SK-N-SH treated with all-trans-retinoic acid at 6 μM for 48 hours (cell line): Measurements from ENCODE around the gene SLC22A23.

ENCODE experiments used
- ATAC-seq: fragments of 200-7000 bp; cut with Tn5 transposase; 3 replicates; pipeline ENCODE4 v1.9.1; 2020; ENCODE audit warnings: mild to moderate bottlenecking, moderate library complexity
- ARNTL ChIP-seq: fragments of 450-650 bp; formaldehyde crosslinking; IDR thresholded peaks from 2 replicates; pipeline ENCODE4 v1.5.0; 2020; ENCODE audit warnings: low read depth, mild to moderate bottlenecking, moderate library complexity, borderline replicate concordance
- BACH2 ChIP-seq: fragments of 250-450 bp; sonication (Bioruptor Pico); IDR thresholded peaks from 2 replicates; pipeline ENCODE4 v1.9.0; 2021; ENCODE audit warnings: mild to moderate bottlenecking, borderline replicate concordance
- CSDC2 ChIP-seq: fragments of 250-450 bp; sonication (Bioruptor Pico); IDR thresholded peaks from 2 replicates; pipeline ENCODE4 v1.5.0; 2020; ENCODE audit warnings: mild to moderate bottlenecking, moderate library complexity
- ESRRG ChIP-seq: fragments of 250-450 bp; sonication (Bioruptor Pico); IDR thresholded peaks from 2 replicates; pipeline ENCODE4 v1.6.1; 2021; ENCODE audit warnings: mild to moderate bottlenecking
- GLIS3 ChIP-seq: fragments of 250-450 bp; sonication (Bioruptor Pico); IDR thresholded peaks from 2 replicates; pipeline ENCODE4 v1.5.0; 2020; ENCODE audit warnings: mild to moderate bottlenecking, moderate library complexity
- ISL1 ChIP-seq: fragments of 250-450 bp; sonication (Bioruptor Pico); IDR thresholded peaks from 2 replicates; pipeline ENCODE4 v2.1.2; 2022; ENCODE audit warnings: mild to moderate bottlenecking, moderate library complexity
- OSR1 ChIP-seq: fragments of 250-450 bp; sonication (Bioruptor Pico); IDR thresholded peaks from 2 replicates; pipeline ENCODE4 v1.8.0; 2022; ENCODE audit warnings: moderate library complexity, mild to moderate bottlenecking, inconsistent platforms
- PPARA ChIP-seq: fragments of 250-450 bp; sonication (Bioruptor Pico); IDR thresholded peaks from 2 replicates; pipeline ENCODE4 v1.5.0; 2020; ENCODE audit warnings: mild to moderate bottlenecking, borderline replicate concordance
- RARB ChIP-seq: fragments of 250-450 bp; sonication (Bioruptor Pico); IDR thresholded peaks from 2 replicates; pipeline ENCODE4 v1.8.0; 2021; ENCODE audit warnings: mild to moderate bottlenecking, moderate library complexity
- SNAI2 ChIP-seq: fragments of 250-450 bp; sonication (Bioruptor Pico); IDR thresholded peaks from 2 replicates; pipeline ENCODE4 v1.5.0; 2020; ENCODE audit warnings: mild to moderate bottlenecking, moderate library complexity
- TCF4 ChIP-seq: fragments of 250-450 bp; sonication (Bioruptor Pico); IDR thresholded peaks from 2 replicates; pipeline ENCODE4 v1.8.0; 2021; ENCODE audit warnings: mild to moderate bottlenecking, moderate library complexity, borderline replicate concordance
- TOX ChIP-seq: fragments of 250-450 bp; sonication (Bioruptor Pico); IDR thresholded peaks from 2 replicates; pipeline ENCODE4 v1.8.0; 2021; ENCODE audit warnings: mild to moderate bottlenecking, moderate library complexity, borderline replicate concordance
- ZFP3 ChIP-seq: fragments of 250-450 bp; sonication (Bioruptor Pico); IDR thresholded peaks from 2 replicates; pipeline ENCODE4 v1.5.0; 2020; ENCODE audit warnings: mild to moderate bottlenecking, moderate library complexity
- ZFP30 ChIP-seq: fragments of 450-650 bp; formaldehyde crosslinking; IDR thresholded peaks from 2 replicates; pipeline ENCODE4 v1.5.0; 2022; ENCODE audit warnings: mild to moderate bottlenecking, moderate library complexity
- ZNF565 ChIP-seq: fragments of 450-650 bp; formaldehyde crosslinking; conservative IDR thresholded peaks from 2 replicates; pipeline ENCODE4 v1.5.0; 2020; ENCODE audit warnings: low read depth, mild to moderate bottlenecking, moderate library complexity
- ZNF70 ChIP-seq: fragments of 450-650 bp; formaldehyde crosslinking; IDR thresholded peaks from 2 replicates; pipeline ENCODE4 v1.5.0; 2020; ENCODE audit warnings: mild to moderate bottlenecking, moderate library complexity
- ZNF8 ChIP-seq: fragments of 450-650 bp; formaldehyde crosslinking; IDR thresholded peaks from 2 replicates; pipeline ENCODE4 v1.5.0; 2020; ENCODE audit warnings: mild to moderate bottlenecking, moderate library complexity
- TF ChIP-seq, protein P1 (sequence below): fragments of 250-450 bp; sonication (Bioruptor Pico); IDR thresholded peaks from 2 replicates; pipeline ENCODE4 v1.5.1; 2021; ENCODE audit warnings: mild to moderate bottlenecking, moderate library complexity
- TF ChIP-seq, protein P2 (sequence below): fragments of 250-450 bp; sonication (Bioruptor Pico); IDR thresholded peaks from 2 replicates; pipeline ENCODE4 v1.8.0; 2021; ENCODE audit warnings: low read depth, mild to moderate bottlenecking, moderate library complexity, borderline replicate concordance
- TF ChIP-seq, protein P3 (sequence below): fragments of 250-450 bp; sonication (Bioruptor Pico); IDR thresholded peaks from 2 replicates; pipeline ENCODE4 v1.8.0; 2020; ENCODE audit warnings: mild to moderate bottlenecking, moderate library complexity, borderline replicate concordance
- TF ChIP-seq, protein P4 (sequence below): fragments of 250-450 bp; sonication (Bioruptor Pico); IDR thresholded peaks from 2 replicates; pipeline ENCODE4 v1.5.0; 2020; ENCODE audit warnings: mild to moderate bottlenecking, moderate library complexity
- TF ChIP-seq, protein P5 (sequence below): fragments of 250-450 bp; sonication (Bioruptor Pico); IDR thresholded peaks from 2 replicates; pipeline ENCODE4 v1.5.1; 2020; ENCODE audit warnings: low read depth, mild to moderate bottlenecking, moderate library complexity

The SLC22A23 gene

DNA sequence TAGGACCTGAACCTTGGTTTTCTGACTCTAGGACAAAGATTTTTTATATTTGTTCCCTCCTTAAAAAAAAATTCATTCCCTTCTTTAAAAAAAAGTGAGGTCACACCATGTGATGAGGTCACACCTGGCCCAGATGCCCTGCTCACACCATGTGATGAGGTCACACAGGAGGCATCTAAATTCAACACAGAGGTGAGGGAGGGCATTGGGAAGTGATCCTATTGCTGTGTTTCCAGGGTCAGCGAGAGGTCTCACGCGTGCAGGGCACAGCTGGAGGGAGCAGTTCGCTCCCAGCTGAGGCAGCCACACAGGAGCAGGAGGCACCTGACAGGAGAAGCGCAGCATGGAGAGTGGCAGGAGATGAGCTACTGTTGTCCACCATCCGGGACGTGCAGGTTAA lies 92.5 kb downstream of the SLC22A23 start:
- no peak for ATAC-seq
- TF ChIP-seq, protein P1, sequence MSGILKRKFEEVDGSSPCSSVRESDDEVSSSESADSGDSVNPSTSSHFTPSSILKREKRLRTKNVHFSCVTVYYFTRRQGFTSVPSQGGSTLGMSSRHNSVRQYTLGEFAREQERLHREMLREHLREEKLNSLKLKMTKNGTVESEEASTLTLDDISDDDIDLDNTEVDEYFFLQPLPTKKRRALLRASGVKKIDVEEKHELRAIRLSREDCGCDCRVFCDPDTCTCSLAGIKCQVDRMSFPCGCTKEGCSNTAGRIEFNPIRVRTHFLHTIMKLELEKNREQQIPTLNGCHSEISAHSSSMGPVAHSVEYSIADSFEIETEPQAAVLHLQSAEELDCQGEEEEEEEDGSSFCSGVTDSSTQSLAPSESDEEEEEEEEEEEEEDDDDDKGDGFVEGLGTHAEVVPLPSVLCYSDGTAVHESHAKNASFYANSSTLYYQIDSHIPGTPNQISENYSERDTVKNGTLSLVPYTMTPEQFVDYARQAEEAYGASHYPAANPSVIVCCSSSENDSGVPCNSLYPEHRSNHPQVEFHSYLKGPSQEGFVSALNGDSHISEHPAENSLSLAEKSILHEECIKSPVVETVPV (CRISPR knock-in tag) = no peak
- TF ChIP-seq BACH2 (CRISPR knock-in tag) (no peak), ESRRG (CRISPR knock-in tag) (no peak), SNAI2 (CRISPR knock-in tag) (no peak)
- TF ChIP-seq, protein P2, sequence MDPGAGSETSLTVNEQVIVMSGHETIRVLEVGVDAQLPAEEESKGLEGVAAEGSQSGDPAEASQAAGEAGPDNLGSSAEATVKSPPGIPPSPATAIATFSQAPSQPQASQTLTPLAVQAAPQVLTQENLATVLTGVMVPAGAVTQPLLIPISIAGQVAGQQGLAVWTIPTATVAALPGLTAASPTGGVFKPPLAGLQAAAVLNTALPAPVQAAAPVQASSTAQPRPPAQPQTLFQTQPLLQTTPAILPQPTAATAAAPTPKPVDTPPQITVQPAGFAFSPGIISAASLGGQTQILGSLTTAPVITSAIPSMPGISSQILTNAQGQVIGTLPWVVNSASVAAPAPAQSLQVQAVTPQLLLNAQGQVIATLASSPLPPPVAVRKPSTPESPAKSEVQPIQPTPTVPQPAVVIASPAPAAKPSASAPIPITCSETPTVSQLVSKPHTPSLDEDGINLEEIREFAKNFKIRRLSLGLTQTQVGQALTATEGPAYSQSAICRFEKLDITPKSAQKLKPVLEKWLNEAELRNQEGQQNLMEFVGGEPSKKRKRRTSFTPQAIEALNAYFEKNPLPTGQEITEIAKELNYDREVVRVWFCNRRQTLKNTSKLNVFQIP = no peak

DNA sequence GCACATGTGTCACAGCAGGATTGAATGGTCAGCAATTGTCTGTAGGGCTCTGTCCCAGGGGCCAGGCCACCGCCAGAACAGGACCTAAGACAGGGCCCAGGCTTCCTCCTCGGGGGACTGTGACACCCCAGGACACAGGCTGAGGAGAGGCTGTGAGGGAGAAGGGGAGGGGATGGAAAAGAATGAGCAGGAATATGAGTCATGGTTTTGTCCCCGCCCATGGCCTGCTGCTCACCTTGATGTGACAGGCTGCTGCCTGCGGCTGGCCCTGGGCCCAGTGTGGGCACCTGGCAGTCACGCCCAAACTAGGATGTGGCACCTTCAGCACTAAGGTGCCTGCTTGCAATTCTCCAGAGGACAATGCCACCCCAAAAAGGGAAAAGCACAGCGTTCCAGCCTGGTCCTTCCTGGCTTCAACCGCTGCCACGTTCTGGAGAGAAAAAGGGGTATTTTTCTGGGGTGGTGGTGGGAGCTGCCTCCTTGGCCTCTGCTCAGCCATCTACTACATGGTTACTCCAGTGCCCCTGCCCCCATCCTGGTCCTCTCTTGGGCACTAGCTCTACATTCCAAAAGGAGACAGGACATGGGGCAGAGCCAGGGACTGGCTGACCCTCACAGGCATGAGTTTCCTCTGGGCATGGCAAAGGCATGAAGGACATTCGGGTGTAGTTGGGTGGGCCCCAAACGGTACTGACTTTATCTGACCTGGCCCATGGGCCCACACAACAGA lies 93.4 kb downstream of the SLC22A23 start:
- no peak for ATAC-seq
- TF ChIP-seq ZFP30 (CRISPR knock-in tag) = no peak
- no peak for TF ChIP-seq ZNF70
- no peak for TF ChIP-seq ZNF8 (CRISPR knock-in tag)
- TF ChIP-seq RARB = no peak
- no peak for TF ChIP-seq PPARA (CRISPR knock-in tag)
- TF ChIP-seq OSR1 (CRISPR knock-in tag) = no peak
- no peak for TF ChIP-seq TOX
- no peak for TF ChIP-seq ARNTL (CRISPR knock-in tag)
- TF ChIP-seq ZNF565 = no peak
- TF ChIP-seq CSDC2 = no peak
- TF ChIP-seq, protein P3, sequence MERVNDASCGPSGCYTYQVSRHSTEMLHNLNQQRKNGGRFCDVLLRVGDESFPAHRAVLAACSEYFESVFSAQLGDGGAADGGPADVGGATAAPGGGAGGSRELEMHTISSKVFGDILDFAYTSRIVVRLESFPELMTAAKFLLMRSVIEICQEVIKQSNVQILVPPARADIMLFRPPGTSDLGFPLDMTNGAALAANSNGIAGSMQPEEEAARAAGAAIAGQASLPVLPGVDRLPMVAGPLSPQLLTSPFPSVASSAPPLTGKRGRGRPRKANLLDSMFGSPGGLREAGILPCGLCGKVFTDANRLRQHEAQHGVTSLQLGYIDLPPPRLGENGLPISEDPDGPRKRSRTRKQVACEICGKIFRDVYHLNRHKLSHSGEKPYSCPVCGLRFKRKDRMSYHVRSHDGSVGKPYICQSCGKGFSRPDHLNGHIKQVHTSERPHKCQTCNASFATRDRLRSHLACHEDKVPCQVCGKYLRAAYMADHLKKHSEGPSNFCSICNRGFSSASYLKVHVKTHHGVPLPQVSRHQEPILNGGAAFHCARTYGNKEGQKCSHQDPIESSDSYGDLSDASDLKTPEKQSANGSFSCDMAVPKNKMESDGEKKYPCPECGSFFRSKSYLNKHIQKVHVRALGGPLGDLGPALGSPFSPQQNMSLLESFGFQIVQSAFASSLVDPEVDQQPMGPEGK = no peak
- TF ChIP-seq ISL1 (CRISPR knock-in tag) = no peak
- no peak for TF ChIP-seq GLIS3 (CRISPR knock-in tag)

DNA sequence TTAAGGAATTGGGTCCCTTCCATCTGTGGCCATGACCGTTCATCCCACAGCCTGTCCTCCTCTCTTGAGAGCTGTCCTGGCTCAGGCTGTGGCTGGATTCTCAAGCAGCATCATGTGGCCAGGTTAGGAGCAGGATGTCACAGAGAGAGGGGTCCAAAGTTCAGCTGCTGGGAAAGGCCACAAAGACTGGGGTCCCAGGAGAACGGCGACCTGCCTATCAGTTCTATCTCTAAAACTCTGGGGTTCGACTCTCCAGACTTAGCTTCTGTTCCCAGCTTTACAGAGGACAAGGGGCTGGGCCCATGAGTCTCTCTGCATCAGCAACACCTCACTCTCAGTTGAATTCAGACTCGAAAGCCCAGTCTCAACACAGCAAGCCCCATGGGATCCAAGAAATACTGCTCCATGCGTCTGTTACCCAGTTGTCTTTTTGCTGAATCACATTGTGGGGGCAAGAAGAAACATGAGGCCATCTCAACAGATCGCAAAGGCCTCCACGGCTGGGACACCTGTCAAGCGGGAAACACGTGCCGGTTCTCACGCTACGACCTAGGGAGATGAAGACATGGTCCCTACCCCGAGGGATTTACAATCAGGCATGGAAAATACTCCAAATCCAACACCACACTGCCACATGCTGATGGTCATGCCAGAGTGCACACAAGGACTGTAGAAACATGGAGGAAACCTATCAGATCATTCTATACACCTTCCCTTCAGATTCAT lies 95.4 kb downstream of the SLC22A23 start:
- TF ChIP-seq, protein P3 = no peak
- no peak for TF ChIP-seq ARNTL (CRISPR knock-in tag)
- TF ChIP-seq RARB = no peak
- TF ChIP-seq TCF4 (CRISPR knock-in tag) = no peak
- TF ChIP-seq GLIS3 (CRISPR knock-in tag) = no peak
- TF ChIP-seq ZFP30 (CRISPR knock-in tag) = no peak
- TF ChIP-seq CSDC2 = no peak
- no peak for TF ChIP-seq BACH2 (CRISPR knock-in tag)
- TF ChIP-seq ZFP3 (CRISPR knock-in tag) = no peak
- no peak for TF ChIP-seq ISL1 (CRISPR knock-in tag)
- TF ChIP-seq SNAI2 (CRISPR knock-in tag) = no peak
- no peak for TF ChIP-seq OSR1 (CRISPR knock-in tag)
- TF ChIP-seq, protein P4, sequence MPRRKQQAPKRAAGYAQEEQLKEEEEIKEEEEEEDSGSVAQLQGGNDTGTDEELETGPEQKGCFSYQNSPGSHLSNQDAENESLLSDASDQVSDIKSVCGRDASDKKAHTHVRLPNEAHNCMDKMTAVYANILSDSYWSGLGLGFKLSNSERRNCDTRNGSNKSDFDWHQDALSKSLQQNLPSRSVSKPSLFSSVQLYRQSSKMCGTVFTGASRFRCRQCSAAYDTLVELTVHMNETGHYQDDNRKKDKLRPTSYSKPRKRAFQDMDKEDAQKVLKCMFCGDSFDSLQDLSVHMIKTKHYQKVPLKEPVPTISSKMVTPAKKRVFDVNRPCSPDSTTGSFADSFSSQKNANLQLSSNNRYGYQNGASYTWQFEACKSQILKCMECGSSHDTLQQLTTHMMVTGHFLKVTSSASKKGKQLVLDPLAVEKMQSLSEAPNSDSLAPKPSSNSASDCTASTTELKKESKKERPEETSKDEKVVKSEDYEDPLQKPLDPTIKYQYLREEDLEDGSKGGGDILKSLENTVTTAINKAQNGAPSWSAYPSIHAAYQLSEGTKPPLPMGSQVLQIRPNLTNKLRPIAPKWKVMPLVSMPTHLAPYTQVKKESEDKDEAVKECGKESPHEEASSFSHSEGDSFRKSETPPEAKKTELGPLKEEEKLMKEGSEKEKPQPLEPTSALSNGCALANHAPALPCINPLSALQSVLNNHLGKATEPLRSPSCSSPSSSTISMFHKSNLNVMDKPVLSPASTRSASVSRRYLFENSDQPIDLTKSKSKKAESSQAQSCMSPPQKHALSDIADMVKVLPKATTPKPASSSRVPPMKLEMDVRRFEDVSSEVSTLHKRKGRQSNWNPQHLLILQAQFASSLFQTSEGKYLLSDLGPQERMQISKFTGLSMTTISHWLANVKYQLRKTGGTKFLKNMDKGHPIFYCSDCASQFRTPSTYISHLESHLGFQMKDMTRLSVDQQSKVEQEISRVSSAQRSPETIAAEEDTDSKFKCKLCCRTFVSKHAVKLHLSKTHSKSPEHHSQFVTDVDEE (CRISPR knock-in tag) = no peak
- TF ChIP-seq TOX = no peak
- TF ChIP-seq PPARA (CRISPR knock-in tag) = no peak
- TF ChIP-seq ESRRG (CRISPR knock-in tag) = no peak
- no peak for TF ChIP-seq ZNF8 (CRISPR knock-in tag)
- TF ChIP-seq, protein P5, sequence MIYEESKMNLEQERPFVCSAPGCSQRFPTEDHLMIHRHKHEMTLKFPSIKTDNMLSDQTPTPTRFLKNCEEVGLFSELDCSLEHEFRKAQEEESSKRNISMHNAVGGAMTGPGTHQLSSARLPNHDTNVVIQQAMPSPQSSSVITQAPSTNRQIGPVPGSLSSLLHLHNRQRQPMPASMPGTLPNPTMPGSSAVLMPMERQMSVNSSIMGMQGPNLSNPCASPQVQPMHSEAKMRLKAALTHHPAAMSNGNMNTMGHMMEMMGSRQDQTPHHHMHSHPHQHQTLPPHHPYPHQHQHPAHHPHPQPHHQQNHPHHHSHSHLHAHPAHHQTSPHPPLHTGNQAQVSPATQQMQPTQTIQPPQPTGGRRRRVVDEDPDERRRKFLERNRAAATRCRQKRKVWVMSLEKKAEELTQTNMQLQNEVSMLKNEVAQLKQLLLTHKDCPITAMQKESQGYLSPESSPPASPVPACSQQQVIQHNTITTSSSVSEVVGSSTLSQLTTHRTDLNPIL (CRISPR knock-in tag) = no peak
- no peak for ATAC-seq
